OCI-LY7 (cell line): ENCODE results near the gene C11orf24. TPM values are rescaled to one million over a fixed set of nuclear protein-coding genes. Genes with fewer than 3 reads are reported as not detected.
A peak's percentile ranks its signal among the peaks of the same experiment; 100 is the strongest.

ENCODE experiments used
- BruUV-seq: library from RNA; stranded (reverse); fragments of 400-500 nt; replicated peaks from 2 replicates; lab custom pipeline; 2021; lab: Mats Ljungman, UMichigan
- CTCF ChIA-PET: fragments of 300-600 bp; sonication (Branson Sonifier 250); formaldehyde crosslinking; loops from one replicate; lab custom pipeline; 2022; ENCODE audit warnings: antibody characterized with exemption; ENCODE audit not compliant: unreplicated experiment; lab: Charles Lee
- POLR2A ChIA-PET: fragments of 300-600 bp; sonication (Branson Sonifier 250); formaldehyde crosslinking; loops from one replicate; lab custom pipeline; 2022; ENCODE audit warnings: antibody characterized with exemption; lab: Charles Lee
- DNase-seq: peaks from one replicate; pipeline ENCODE4 v3.0.0-alpha.2; 2015; ENCODE audit warnings: low spot score
- H2AFZ ChIP-seq: fragments of 200-600 bp; sonication (generic), shearing (Covaris generic); 2 replicates; pipeline ENCODE4 v1.6.1; 2014; ENCODE audit warnings: mild to moderate bottlenecking, antibody characterized with exemption, low read length, moderate library complexity
- H3K27ac ChIP-seq: fragments of 200-600 bp; sonication (generic); 2 replicates; pipeline ENCODE4 v1.5.1; 2014; ENCODE audit warnings: mixed run types, low read depth, mild to moderate bottlenecking, moderate library complexity, low read length, inconsistent platforms; ENCODE audit not compliant: poor library complexity, severe bottlenecking
- H3K36me3 ChIP-seq: fragments of 200-600 bp; sonication (generic); 2 replicates; pipeline ENCODE4 v1.6.1; 2014; ENCODE audit warnings: mild to moderate bottlenecking, antibody characterized with exemption, low read length, moderate library complexity, mixed read lengths; ENCODE audit not compliant: insufficient read depth
- H3K4me1 ChIP-seq: fragments of 200-600 bp; sonication (generic); 2 replicates; pipeline ENCODE4 v1.5.1; 2014; ENCODE audit warnings: mild to moderate bottlenecking, low read length; ENCODE audit not compliant: insufficient read depth, poor library complexity, severe bottlenecking
- H3K4me2 ChIP-seq: fragments of 200-600 bp; sonication (generic); 2 replicates; pipeline ENCODE4 v1.6.1; 2014; ENCODE audit warnings: mild to moderate bottlenecking, low read length
- H3K4me3 ChIP-seq: fragments of 200-600 bp; sonication (generic); 2 replicates; pipeline ENCODE4 v1.5.1; 2014; ENCODE audit warnings: mild to moderate bottlenecking, low read depth, low read length; ENCODE audit not compliant: poor library complexity, severe bottlenecking
- H3K79me2 ChIP-seq: fragments of 200-600 bp; sonication (generic); 2 replicates; pipeline ENCODE4 v1.6.1; 2016; ENCODE audit warnings: low read depth, mild to moderate bottlenecking, low read length, moderate library complexity, mixed read lengths; ENCODE audit not compliant: insufficient read depth
- H3K9me2 ChIP-seq: fragments of 200-600 bp; sonication (generic); 2 replicates; pipeline ENCODE4 v1.6.1; 2016; ENCODE audit warnings: mild to moderate bottlenecking, low read length, mixed read lengths; ENCODE audit not compliant: insufficient read depth
- H3K9me3 ChIP-seq: fragments of 200-600 bp; sonication (generic); 2 replicates; pipeline ENCODE4 v1.6.1; 2014; ENCODE audit warnings: mild to moderate bottlenecking, mixed run types, low read length, mixed read lengths
- H4K20me1 ChIP-seq: fragments of 200-600 bp; sonication (generic); 2 replicates; pipeline ENCODE4 v1.6.1; 2014; ENCODE audit warnings: mild to moderate bottlenecking, antibody characterized with exemption, low read length, moderate library complexity, mixed read lengths; ENCODE audit not compliant: insufficient read depth
- EZH2phosphoT487 ChIP-seq: fragments of 200-600 bp; sonication (generic); IDR thresholded peaks from 2 replicates; pipeline ENCODE4 v1.6.1; 2018; ENCODE audit warnings: low read depth, borderline replicate concordance, mild to moderate bottlenecking, mixed run types, antibody characterized with exemption, low read length, moderate library complexity, mixed read lengths
- intact Hi-C: fragments of 100-400 bp; cut with micrococcal nuclease; formaldehyde crosslinking; loops from one replicate; pipeline ENCODE4 v1.10.0; 2022; ENCODE audit not compliant: unreplicated experiment
- total RNA-seq, 2 experiments: library from RNA; depleted of rRNA in 1 of 2; stranded (reverse); fragments of >200 nt in 1 of 2; shearing (Covaris generic) in 1 of 2; gene quantifications; 2 replicates each; pipeline ENCODE4 v1.2.3, GENCODE V29; 2014 to 2022
- TF ChIP-seq, protein P1 (sequence below): fragments of 200-600 bp; sonication (generic); conservative IDR thresholded peaks from 2 replicates; pipeline ENCODE4 v1.5.1; 2014; ENCODE audit warnings: mild to moderate bottlenecking, antibody characterized with exemption, low read length, moderate library complexity, mixed read lengths

The C11orf24 gene
- total RNA-seq, 2 experiments from 2014 or later, result 81.1 to 94.1 TPM

DNA sequence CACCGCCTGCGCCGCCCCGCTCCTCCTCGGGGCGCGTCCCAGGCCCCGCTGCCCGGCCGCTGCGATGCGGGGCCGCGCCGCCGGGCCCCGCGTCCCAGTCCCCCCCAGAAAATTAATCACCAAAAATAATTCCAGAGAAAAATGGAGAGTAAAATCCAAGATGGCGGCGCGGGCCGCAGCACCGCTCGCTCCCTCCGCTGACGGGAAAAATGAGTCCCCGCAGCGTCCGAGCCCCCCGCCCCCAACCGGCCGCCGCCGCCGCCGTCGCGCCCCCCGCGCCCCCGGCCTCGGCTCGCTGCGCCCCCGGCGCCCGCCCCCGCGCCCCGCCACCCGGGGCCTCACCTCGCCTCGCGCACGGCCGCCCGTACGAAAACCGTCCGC, 58.6 kb downstream of the C11orf24 start, which contains the start of gene KMT5B:
KMT5B (minus strand) TSS at position 162 of the 381 bp plus-strand sequence. CDS start 23,220 bp downstream, outside the sequence.
- peaks cover 30% of the 10 kb centered on the region for H3K4me1 ChIP-seq
- POLR2A ChIA-PET, result no interaction called here

DNA sequence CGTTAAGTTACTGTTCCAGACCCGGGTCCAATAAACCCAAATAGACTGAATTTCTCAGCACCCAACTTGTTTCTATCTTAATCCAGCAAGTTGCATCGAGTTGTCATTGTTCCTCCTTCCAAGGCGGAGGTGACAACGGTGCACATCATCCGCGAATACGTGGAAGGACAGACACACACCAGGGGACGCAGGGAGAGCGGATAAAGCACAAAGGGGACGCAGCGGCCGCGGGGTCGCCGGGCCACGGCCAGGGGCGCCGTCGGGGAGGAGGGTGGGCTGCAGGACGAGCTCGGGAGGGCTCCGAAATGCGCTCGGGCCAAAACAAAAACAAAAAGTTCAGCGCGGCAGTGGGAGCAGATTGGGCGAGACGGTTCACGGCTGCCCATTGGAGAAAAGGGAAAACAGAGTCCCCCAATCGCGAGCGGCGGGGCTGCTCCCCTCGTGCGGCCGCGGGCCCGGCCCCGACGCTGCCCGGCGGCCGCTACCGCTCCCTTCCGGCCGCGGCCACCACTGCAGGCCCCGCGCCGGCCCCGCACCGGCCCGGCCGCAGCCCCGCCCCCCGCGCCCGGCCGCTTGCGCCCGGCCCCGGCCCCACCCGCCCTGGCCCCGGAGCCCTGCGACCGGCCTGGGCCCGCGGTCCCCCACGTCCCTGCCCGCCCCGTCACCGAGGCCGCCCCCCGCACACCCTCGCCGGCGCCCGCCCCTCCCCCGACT, 59.2 kb downstream of the C11orf24 start:
- Histone ChIP-seq H3K9me3 (no peaks in the 10 kb centered on the region), H3K4me1 (peaks cover 30% of the 10 kb centered on the region), H3K4me3 (peak overlapping the region; percentile 82), H2AFZ (peak overlapping the region; percentile 26; the same call in 1 of the 2 replicates), H3K36me3 (no peaks in the 10 kb centered on the region), H4K20me1 (peaks cover 21% of the 10 kb centered on the region), H3K4me2 (peak overlapping the region; percentile 92), H3K9me2 (no peaks in the 10 kb centered on the region), H3K79me2 (peaks cover 38% of the 10 kb centered on the region), H3K27ac (peak overlapping the region; percentile 73)
- ChIA-PET POLR2A (no interaction called here), CTCF (no interaction called here)
- TF ChIP-seq EZH2phosphoT487, result no peak
- TF ChIP-seq, protein P1, sequence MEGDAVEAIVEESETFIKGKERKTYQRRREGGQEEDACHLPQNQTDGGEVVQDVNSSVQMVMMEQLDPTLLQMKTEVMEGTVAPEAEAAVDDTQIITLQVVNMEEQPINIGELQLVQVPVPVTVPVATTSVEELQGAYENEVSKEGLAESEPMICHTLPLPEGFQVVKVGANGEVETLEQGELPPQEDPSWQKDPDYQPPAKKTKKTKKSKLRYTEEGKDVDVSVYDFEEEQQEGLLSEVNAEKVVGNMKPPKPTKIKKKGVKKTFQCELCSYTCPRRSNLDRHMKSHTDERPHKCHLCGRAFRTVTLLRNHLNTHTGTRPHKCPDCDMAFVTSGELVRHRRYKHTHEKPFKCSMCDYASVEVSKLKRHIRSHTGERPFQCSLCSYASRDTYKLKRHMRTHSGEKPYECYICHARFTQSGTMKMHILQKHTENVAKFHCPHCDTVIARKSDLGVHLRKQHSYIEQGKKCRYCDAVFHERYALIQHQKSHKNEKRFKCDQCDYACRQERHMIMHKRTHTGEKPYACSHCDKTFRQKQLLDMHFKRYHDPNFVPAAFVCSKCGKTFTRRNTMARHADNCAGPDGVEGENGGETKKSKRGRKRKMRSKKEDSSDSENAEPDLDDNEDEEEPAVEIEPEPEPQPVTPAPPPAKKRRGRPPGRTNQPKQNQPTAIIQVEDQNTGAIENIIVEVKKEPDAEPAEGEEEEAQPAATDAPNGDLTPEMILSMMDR, result 0 out of 2 replicates have a peak, but pooled peaks have one; percentile 14
- intact Hi-C loops, result loop anchor here (5.0 kb wide), 1 partner anchor 85 kb away; no protein-coding TSS in a partner anchor
- BruUV-seq, result no TSS peak
- DNase-seq, result peak; percentile 80

More for the DNA sequence above, 58.6 kb downstream of the C11orf24 start, which contains the start of gene KMT5B:
- Histone ChIP-seq H3K36me3 (no peaks in the 10 kb centered on the region), H3K9me3 (no peaks in the 10 kb centered on the region), H2AFZ (peak within 1 kb of the TSS; percentile 98), H3K79me2 (peaks cover 37% of the 10 kb centered on the region), H3K9me2 (no peaks in the 10 kb centered on the region), H4K20me1 (peaks cover 21% of the 10 kb centered on the region), H3K4me3 (peak within 1 kb of the TSS; percentile 82), H3K27ac (peak within 1 kb of the TSS; percentile 73), H3K4me2 (peak within 1 kb of the TSS; percentile 92)
- no peak for DNase-seq
- no TSS peak for BruUV-seq
- CTCF ChIA-PET, result no interaction called here
- intact Hi-C loops, result loop anchor here (5.0 kb wide), 1 partner anchor 84 kb away; no protein-coding TSS in a partner anchor
- TF ChIP-seq, protein P1, result no peak
- no peak for TF ChIP-seq EZH2phosphoT487
